ENCODE results near the gene HAS3. TPM values are rescaled to one million over a fixed set of nuclear protein-coding genes. Genes with fewer than 3 reads are reported as not detected.
"Not testable (repeated sequence)": the region's sequence is repeated elsewhere in the genome, so short reads cannot be mapped to it uniquely, and the experiment has no call there.

The HAS3 gene
- total RNA-seq, 2 donors from 2014 or later: 1.8 to 2.7 TPM

DNA sequence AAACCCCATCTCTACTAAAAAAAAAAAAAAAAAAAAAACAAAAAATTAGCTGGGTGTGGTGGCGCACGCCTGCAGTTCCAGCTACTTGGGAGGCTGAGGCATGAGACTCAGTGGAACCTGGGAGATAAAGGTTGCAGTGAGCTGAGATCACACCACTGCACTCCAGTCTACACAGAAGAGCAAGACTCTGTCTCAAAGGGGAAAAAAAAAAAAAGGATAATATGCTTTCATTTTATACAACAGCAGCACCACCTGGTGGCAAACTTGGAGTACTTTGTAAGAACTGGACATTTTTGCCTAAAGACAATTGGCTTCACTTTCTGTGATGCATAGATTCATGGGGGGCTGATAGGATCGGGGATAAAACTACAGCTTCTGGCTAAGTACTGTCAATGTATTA, 18.5 kb downstream of the HAS3 start:
- Histone ChIP-seq H3K36me3 (peaks cover 23% of the 10 kb centered on the region), H3K4me1 (ENCODE audit: control insufficient read depth in 1 of 2, low read depth in 2 of 2) (peaks cover 6 to 7% of the 10 kb centered on the region in 2 donors), H3K9me3 (no peaks in the 10 kb centered on the region), H3K4me3 (no peak overlapping the region), H3K27ac (no peak overlapping the region), H3K27me3 (replicated peaks; ENCODE audit: insufficient read depth) (no peaks in the 10 kb centered on the region)
- DNase-seq (ENCODE audit: low spot score) (no peak), ATAC-seq (ENCODE audit: insufficient number of reproducible peaks, low FRiP score, low read depth) (no peak)
- TF ChIP-seq, protein P1, sequence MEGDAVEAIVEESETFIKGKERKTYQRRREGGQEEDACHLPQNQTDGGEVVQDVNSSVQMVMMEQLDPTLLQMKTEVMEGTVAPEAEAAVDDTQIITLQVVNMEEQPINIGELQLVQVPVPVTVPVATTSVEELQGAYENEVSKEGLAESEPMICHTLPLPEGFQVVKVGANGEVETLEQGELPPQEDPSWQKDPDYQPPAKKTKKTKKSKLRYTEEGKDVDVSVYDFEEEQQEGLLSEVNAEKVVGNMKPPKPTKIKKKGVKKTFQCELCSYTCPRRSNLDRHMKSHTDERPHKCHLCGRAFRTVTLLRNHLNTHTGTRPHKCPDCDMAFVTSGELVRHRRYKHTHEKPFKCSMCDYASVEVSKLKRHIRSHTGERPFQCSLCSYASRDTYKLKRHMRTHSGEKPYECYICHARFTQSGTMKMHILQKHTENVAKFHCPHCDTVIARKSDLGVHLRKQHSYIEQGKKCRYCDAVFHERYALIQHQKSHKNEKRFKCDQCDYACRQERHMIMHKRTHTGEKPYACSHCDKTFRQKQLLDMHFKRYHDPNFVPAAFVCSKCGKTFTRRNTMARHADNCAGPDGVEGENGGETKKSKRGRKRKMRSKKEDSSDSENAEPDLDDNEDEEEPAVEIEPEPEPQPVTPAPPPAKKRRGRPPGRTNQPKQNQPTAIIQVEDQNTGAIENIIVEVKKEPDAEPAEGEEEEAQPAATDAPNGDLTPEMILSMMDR (IDR thresholded peaks at IDR 0.05): peak; percentile 66

DNA sequence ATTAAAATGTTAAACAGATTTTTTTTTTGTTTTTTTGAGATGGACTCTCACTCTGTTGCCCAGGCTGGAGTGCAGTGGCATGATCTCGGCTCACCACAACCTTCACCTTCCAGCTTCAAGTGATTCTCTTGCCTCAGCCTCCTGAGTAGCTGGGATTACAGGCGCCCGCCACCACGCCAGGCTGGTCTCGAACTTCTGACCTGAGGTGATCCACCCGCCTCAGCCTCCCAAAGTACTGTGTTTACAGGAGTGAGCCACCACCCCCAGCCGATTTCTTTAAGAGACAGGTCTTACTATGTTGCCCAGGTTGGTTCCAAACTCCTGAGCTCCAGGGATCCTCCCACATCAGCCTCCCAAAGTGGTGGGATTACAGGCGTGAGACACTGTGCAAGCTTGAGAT, 19.0 kb downstream of the HAS3 start:
- not testable (repeated sequence) for H3K27ac ChIP-seq; H3K9me3 ChIP-seq; DNase-seq (ENCODE audit: low spot score); H3K4me1 ChIP-seq (ENCODE audit: control insufficient read depth in 1 of 2, low read depth in 2 of 2); H3K4me3 ChIP-seq; ATAC-seq (ENCODE audit: insufficient number of reproducible peaks, low FRiP score, low read depth); H3K27me3 ChIP-seq (replicated peaks; ENCODE audit: insufficient read depth)
- H3K36me3 ChIP-seq: peaks cover 18% of the 10 kb centered on the region

DNA sequence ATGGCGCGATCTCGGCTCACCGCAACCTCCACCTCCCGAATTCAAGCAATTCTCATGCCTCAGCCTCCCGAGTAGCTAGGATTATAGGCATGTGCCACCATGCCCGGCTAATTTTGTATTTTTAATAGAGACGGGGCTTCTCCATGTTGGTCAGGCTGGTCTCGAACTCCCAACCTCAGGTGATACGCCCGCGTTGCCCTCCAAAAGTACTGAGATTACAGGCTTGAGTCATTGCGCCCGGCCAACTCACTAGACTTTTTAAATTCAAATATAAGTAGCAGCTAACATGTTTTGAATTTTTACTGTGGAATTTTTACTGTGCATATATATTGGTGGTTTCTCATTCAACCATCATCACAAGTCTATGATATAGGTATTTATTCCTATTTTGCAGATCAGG, 19.5 kb downstream of the HAS3 start:
- H3K36me3 ChIP-seq: peaks cover 13% of the 10 kb centered on the region
- not testable (repeated sequence) for ATAC-seq (ENCODE audit: insufficient number of reproducible peaks, low FRiP score, low read depth); H3K9me3 ChIP-seq; H3K4me1 ChIP-seq (ENCODE audit: control insufficient read depth in 1 of 2, low read depth in 2 of 2); H3K4me3 ChIP-seq; H3K27me3 ChIP-seq (replicated peaks; ENCODE audit: insufficient read depth); H3K27ac ChIP-seq; DNase-seq (ENCODE audit: low spot score)

DNA sequence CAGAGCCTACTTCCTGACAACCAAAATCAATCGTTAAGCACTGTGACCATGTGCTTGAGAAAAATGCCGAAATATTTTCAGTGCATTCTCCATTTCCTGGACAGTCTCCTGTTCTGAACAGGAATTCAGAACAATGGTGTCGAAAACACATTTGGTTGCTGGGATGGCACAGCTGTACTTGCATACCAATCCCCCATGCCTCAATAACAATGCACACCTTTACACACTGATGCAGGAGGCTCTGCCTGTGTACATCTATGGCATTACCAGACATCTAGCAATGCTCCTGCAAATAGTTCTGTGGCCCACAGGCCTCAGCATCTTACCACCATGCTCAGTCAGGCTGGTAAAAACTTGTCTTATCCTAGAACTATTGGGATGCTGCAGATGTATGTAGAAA, 20.8 kb downstream of the HAS3 start:
- TF ChIP-seq, protein P1 (IDR thresholded peaks at IDR 0.05): no peak
- Histone ChIP-seq H3K4me1 (ENCODE audit: control insufficient read depth in 1 of 2, low read depth in 2 of 2) (peaks cover 4 to 17% of the 10 kb centered on the region in 2 donors), H3K27ac (no peak overlapping the region), H3K4me3 (no peak overlapping the region), H3K36me3 (peaks cover under 1% of the 10 kb centered on the region), H3K27me3 (replicated peaks; ENCODE audit: insufficient read depth) (no peaks in the 10 kb centered on the region), H3K9me3 (no peaks in the 10 kb centered on the region)
- ATAC-seq (ENCODE audit: insufficient number of reproducible peaks, low FRiP score, low read depth): no peak
- no peak for DNase-seq (ENCODE audit: low spot score)

DNA sequence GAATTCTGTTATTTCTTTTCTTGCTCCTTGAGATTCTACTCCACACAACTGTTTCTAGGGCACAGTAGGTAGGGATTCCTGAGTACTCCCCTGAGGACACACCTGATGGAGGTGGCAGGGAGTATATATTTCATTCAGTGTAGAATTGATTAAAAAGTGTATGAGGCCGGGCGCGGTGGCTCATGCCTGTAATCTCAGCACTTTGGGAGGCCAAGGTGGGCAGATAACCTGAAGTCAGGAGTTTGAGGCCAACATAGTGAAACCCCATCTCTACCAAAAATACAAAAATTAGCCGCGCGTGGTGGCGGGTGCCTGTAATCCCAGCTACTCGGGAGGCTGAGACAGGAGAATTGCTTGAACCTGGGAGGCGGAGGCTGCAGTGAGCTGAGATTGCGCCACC, 21.3 kb downstream of the HAS3 start:
- H3K36me3 ChIP-seq; H3K27me3 ChIP-seq (replicated peaks; ENCODE audit: insufficient read depth); H3K9me3 ChIP-seq; ATAC-seq (ENCODE audit: insufficient number of reproducible peaks, low FRiP score, low read depth); H3K27ac ChIP-seq; DNase-seq (ENCODE audit: low spot score); H3K4me3 ChIP-seq: not testable (repeated sequence)
- peaks cover 4 to 17% of the 10 kb centered on the region in 2 donors for H3K4me1 ChIP-seq (ENCODE audit: control insufficient read depth in 1 of 2, low read depth in 2 of 2)

DNA sequence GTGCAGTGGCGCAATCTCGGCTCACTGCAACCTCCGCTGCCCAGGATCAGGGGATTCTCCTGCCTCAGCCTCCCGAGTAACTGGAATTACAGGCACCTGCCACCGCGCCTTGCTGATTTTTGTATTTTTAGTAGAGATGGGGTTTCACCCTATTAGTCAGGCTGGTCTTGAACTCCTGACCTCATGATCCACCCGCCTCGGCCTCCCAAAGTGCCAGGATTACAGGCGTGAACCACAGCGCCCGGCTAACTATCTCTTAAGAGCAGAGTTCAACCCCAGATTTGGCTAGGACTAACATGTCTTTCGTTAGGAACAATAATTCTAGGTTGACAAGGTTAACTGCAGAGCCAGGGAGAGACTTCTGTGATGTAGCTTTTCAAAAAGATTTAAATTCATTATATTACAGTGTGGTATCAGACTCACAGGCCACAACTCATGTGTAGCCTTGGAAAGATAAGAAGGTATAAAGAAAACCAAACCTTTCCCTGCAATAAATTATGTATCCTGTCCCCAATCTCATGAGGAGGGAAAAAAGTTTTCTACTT, 22.6 kb downstream of the HAS3 start:
- ATAC-seq (ENCODE audit: insufficient number of reproducible peaks, low FRiP score, low read depth): no peak
- H3K36me3 ChIP-seq: no peaks in the 10 kb centered on the region
- H3K27me3 ChIP-seq (replicated peaks; ENCODE audit: insufficient read depth): no peaks in the 10 kb centered on the region
- no peak overlapping the region for H3K4me3 ChIP-seq
- DNase-seq (ENCODE audit: low spot score): no peak
- H3K4me1 ChIP-seq (ENCODE audit: control insufficient read depth in 1 of 2, low read depth in 2 of 2): peaks cover 4 to 18% of the 10 kb centered on the region in 2 donors
- H3K27ac ChIP-seq: no peak overlapping the region
- TF ChIP-seq, protein P1 (IDR thresholded peaks at IDR 0.05): no peak
- H3K9me3 ChIP-seq: no peaks in the 10 kb centered on the region

DNA sequence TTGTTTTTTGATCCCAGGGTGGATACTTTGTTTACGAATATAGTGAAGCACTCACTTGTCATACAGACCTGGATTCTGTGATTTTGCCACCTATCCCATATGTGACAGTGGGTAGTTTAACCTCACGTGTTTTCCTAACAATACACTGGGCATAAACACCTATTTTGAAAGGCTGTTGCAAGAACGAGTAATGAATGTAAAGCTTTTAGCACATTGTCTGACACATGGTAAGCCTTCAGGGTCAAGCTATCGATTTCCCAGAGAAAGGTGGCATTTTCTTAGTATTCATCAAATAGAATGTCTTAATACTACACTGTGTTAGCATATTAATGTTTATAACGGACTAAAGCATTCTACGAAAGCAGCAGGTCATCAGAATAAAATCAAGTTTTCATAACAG, 25.0 kb downstream of the HAS3 start:
- DNase-seq (ENCODE audit: low spot score) (no peak), ATAC-seq (ENCODE audit: insufficient number of reproducible peaks, low FRiP score, low read depth) (no peak)
- Histone ChIP-seq H3K9me3 (no peaks in the 10 kb centered on the region), H3K36me3 (no peaks in the 10 kb centered on the region), H3K27ac (no peak overlapping the region), H3K4me3 (no peak overlapping the region), H3K4me1 (ENCODE audit: control insufficient read depth in 1 of 2, low read depth in 2 of 2) (peaks cover 8 to 26% of the 10 kb centered on the region in 2 donors), H3K27me3 (replicated peaks; ENCODE audit: insufficient read depth) (no peaks in the 10 kb centered on the region)
- TF ChIP-seq, protein P1 (IDR thresholded peaks at IDR 0.05): no peak

Measured in thoracic aorta (tissue), 2 donors.